HG02759 (cell line): ENCODE results near the gene ANAPC2.

Source experiments
- ATAC-seq: cut with Tn5 transposase; IDR thresholded peaks from one replicate; pipeline ENCODE4 v1.9.1; 2021; ENCODE audit warnings: mild to moderate bottlenecking, moderate library complexity; ENCODE audit not compliant: unreplicated experiment

The ANAPC2 gene

DNA sequence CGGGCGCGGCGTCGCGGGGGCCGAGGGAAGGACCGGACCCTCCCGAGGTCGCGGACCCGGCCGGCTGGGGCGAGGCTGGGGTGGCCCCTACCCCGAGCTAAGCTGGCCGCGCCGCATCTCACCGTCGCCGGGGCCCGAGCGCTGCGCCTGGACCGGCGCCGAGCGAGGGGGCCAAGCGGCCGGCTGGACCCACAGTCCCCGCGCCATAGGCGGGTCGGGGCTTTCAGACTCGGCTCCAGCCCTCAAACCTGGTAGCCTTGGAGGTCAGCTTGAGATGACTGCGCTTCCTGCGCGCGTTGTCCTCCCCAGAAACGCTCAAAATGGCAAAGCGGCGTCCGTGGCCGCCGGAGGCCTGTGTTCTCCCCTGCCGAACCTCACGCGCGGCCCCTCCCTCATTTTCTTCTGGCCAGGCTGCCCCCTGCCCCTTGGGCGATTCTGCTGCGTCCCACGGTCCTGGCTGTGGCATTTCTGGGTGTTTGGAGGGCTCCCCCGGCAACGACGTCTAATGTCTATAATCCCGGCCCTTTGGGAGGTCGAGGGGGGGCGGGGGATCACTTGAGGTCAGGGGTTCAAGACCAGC, 58.1 kb downstream of the ANAPC2 start:
- ATAC-seq = peak; percentile 30

DNA sequence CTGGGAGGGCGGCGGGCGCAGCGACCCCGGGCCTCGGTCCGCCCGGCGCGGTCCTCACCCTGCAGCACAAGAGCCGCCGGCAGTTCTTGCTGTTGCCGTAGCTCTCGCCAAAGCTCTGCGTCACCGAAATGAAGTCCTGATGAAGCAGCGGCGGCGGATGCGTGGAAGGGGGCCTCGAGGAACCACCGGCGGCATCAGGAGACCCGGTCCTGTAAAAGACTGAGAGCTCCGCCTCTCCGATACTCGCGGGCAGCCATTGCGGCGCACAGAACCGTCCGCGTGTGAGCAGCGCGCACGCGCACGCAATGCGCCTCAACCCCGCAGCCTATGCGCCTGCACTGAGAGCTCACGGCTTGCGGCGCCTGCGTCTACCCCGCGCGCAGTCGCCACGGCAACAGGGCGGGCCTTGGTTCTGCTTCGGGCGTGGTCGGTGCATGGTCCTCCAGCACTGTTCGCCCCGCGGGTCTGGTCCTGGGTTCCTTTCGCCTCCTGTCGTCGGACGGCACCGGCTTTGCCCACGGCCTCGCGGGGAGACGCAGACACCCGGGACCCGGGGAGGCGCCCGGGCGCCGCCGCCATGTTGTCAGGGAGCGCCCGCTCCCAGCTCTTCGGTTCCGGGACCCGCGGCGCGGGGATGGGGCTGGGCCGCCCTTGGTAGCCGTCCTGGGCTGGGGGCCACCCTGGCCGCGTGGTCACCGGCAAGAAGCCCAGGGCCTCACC, 58.7 kb downstream of the ANAPC2 start:
- ATAC-seq = peak; percentile 84

DNA sequence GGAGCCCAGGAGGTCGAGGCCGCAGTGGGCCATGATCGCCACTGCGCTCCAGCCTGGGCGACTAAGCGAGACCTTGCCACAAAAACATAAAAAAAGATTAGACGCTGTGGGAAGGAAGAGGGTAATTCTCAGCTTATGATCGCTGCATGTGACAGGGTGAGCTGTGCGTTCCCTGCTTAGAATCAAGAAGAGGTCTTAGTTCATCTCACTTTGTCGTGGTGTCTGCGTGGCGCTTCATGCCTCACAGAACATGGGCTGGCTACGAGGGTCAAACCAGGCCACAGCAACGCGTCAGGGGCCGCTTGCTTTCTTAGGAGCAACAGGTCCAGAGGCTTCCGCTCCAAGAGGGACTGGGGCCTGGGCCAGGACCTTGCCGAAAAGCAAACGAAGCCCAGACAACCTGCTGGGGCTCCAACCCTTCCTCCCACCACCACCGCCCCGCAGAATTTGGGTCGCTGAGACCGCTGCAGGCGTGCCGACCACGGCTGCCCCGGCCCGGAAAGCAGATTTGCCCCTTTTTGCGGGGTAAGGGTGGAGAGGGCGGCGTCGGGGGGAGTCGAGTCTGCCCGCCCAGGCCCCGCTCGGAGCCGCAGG, 59.4 kb downstream of the ANAPC2 start:
- peak; percentile 17 for ATAC-seq

DNA sequence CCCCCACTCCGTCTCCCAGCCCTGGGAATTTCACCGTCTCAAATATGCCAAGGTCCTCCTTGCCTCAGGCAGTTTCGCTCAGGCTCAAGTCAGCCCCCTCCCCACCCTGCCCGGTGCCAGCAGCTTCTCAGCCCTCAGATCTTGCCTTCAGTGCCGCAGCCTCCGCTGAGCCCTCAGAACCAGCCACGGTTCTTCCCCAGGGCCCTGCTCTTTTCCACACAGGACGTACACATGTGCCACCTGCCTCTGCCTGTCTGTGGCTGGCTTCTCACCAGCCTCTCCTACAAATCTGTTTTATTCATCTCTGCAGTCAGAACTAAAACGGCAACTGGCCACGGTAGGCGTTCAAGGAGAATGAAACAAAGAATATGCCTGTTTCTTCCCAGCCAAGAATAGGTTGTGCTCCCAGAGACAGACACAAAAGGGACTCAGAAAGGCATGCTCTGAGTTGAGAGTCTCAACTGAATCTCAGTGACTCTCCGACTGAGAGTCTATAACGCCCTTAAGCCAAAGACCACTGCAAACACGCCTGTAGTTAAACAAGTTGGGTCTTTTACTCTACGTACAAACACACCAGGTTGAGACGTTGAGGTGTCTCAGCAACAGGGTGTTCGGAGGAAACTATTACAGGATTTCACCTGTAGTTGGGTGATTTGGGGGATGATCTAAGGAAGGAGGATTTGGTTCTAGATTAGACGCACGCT, 60.0 kb downstream of the ANAPC2 start:
- ATAC-seq = no peak

DNA sequence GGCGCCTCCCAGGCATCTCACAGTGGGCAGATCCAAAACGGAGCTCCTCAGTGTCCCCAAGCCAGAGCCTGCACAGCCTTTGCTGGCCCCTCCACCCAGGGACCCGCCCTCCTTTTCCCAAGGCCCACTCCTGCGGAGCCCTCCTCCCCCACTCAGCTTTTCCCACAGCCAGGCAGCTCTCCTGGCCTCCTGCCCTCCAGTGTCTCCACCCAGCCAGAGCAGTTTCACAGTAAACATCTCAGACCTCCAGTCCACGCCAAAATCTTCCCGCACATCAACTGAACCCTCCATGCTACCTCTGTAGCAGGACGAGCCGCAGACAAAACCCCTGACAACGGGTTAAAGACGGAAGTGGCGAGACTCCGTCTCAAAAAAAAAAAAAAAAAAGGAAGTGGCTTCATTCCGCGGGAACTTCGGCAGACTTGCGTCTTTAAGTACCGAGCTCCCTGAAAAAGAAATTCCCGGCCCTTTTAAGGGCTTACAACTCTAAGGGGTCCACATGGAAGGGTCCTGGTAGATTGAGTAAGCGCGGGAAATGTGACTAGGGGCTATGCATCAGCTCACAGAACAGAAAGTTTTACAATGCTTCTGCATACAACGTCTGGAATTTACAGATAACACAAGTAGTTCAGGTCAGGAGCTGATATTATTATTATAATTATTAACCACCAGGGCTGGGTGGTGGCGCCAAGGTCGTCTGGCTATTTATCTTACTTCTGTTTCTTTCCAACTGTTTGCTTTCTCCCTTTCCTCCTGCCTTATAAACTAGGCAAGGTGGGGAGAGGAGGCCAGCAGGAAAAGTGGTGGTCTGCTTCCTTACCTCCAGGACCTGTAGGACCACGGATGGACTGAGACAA, 60.8 kb downstream of the ANAPC2 start:
- no peak for ATAC-seq

DNA sequence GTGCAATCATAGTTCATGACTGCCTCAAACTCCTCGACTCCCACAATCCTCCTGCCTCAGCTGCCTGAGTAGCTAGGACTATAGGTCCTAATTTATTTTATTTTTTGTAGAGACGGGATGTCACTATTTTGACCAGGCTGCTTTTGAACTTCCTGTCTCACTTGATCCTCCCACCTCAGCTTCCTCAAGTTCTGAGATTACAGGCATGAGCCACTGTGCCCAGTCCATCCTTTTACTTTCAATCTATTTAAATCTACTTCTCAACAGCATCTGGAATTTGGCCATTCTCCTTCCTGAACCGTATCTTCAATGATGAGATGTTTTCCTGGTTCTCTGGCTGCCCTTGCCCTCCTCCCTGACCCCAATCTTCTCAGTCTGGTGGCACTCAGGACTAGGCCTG, 61.6 kb downstream of the ANAPC2 start:
- no peak for ATAC-seq
